ENCODE measurements around the gene FBH1.

The FBH1 gene

DNA sequence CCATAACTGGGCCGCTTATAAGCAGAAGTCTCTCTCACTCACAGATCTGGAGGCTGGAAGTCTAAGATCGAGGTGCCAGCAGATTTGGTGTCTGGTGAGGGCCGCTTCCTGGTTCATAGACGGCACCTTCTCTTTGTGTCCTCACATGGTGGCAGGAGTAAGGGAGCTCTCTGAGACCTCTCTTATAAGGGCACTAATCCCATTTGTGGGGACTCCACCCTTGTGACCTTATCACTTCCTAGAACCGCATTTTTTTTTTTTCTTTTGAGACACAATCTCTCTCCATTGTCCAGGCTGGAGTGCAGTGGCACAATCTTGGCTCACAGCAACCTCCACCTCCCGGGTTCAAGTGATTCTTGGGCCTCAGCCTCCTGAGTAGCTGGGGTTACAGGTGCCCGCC is 8.1 kb downstream of the FBH1 start:
- TF ChIP-seq, protein P1, sequence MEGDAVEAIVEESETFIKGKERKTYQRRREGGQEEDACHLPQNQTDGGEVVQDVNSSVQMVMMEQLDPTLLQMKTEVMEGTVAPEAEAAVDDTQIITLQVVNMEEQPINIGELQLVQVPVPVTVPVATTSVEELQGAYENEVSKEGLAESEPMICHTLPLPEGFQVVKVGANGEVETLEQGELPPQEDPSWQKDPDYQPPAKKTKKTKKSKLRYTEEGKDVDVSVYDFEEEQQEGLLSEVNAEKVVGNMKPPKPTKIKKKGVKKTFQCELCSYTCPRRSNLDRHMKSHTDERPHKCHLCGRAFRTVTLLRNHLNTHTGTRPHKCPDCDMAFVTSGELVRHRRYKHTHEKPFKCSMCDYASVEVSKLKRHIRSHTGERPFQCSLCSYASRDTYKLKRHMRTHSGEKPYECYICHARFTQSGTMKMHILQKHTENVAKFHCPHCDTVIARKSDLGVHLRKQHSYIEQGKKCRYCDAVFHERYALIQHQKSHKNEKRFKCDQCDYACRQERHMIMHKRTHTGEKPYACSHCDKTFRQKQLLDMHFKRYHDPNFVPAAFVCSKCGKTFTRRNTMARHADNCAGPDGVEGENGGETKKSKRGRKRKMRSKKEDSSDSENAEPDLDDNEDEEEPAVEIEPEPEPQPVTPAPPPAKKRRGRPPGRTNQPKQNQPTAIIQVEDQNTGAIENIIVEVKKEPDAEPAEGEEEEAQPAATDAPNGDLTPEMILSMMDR (IDR thresholded peaks at IDR 0.05; ENCODE audit: insufficient read depth, low read length, missing control alignments) = no peak
- DNase-seq (ENCODE audit: low read depth, low spot score) = no peak
- ChIA-PET POLR2A (interaction anchor here (0.7 kb wide), 1 partner anchor 181 kb away, joined by 3 read pairs; no protein-coding TSS in a partner anchor), CTCF (no interaction called here)
- no peak overlapping the region for H3K4me3 ChIP-seq (ENCODE audit: low read depth, low read length)

DNA sequence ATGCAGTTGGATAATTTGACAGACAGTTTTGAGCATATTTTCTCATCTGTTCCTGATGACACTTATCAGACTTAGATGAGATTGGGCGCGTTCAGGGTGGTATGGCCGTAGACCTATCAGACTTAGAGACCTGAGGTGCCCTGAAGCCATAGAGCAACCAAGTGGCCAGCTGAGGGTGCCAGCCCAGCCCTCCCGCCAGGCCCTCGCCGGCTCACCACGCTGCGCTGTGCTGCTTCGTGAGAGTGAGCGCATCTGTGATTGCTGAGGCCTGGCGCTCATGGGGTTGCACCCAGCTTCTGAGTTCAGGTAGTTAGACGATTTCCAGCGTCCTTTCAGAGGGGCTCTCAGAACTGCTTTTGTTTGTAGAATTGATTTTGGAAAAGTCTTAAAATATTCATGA is 10.2 kb downstream of the FBH1 start:
- POLR2A ChIA-PET = interaction anchor here (1.2 kb wide), 1 partner anchor 10 kb away, joined by 6 read pairs; the partner anchor contains the start of genes ANKRD16 and FBH1
- CTCF ChIA-PET = interaction anchor here (1.4 kb wide), 1 partner anchor 10 kb away, joined by 6 read pairs; the partner anchor contains the start of genes ANKRD16 and FBH1
- no peak overlapping the region for H3K4me3 ChIP-seq (ENCODE audit: low read depth, low read length)
- TF ChIP-seq, protein P1 (IDR thresholded peaks at IDR 0.05; ENCODE audit: insufficient read depth, low read length, missing control alignments) = no peak
- DNase-seq (ENCODE audit: low read depth, low spot score) = no peak

DNA sequence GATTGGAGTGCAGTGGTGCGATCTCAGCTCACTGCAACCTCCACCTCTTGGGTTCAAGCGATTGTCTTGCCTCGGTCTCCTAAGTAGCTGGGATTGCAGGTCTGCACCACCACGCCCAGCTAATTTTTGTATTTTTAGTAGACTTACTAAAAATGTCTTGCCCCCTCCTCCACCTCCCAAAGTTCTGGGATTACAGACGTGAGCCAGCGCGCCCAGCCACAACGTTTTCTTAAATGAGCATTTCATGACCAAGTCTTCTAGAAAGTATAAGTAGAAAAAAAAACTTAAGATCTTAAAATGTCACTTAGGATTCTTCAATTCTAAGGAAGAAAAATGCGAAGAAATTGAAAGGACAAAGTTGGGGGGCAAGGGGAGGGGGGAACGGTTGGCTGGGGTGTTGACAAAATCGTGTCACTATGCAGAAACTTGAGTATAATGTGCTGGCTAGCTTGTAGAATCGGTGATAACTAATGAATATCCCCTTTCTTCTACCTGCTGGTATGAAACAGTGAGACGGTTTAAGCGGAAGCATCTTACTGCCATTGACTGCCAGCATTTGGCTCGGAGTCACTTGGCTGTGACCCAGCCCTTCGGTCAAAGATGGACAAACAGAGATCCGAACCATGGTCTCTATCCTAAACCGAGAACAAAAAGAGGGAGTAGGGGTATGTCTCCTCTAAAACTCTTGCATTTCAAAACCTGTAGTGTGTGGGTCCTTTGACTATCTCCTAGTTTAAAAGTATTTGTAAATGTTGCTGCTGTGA is 12.7 kb downstream of the FBH1 start:
- TF ChIP-seq, protein P1 (IDR thresholded peaks at IDR 0.05; ENCODE audit: insufficient read depth, low read length, missing control alignments) = no peak
- CTCF ChIA-PET = interaction anchor here (1.2 kb wide), 1 partner anchor 9 kb away, joined by 3 read pairs; no protein-coding TSS in a partner anchor
- POLR2A ChIA-PET = no interaction called here
- no peak overlapping the region for H3K4me3 ChIP-seq (ENCODE audit: low read depth, low read length)
- DNase-seq (ENCODE audit: low read depth, low spot score) = no peak

DNA sequence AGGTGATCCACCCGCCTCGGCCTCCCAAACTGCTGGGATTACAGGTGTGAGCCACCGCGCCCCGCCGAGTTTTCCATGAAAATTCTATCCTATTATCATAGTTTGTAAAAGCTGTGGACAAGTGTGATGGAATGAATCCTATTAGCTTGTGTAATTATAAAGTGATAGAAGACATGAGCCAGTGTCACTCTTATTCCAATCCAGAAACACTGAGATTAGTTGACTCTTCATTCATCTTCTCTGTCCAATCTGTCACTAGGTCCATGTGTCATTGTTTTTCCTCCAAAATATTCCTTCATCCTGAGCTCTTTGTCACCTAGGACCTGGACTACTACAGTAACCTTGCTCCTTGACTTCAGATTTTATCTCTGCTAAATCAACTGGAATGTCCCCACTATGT is 13.5 kb downstream of the FBH1 start:
- DNase-seq (ENCODE audit: low read depth, low spot score) = no peak
- no peak overlapping the region for H3K4me3 ChIP-seq (ENCODE audit: low read depth, low read length)
- ChIA-PET POLR2A (interaction anchor here (1.1 kb wide), 1 partner anchor 14 kb away, joined by 3 read pairs; the partner anchor contains the start of genes ANKRD16 and FBH1), CTCF (interaction anchor here (1.2 kb wide), 1 partner anchor 10 kb away, joined by 3 read pairs; no protein-coding TSS in a partner anchor)
- TF ChIP-seq, protein P1 (IDR thresholded peaks at IDR 0.05; ENCODE audit: insufficient read depth, low read length, missing control alignments) = no peak

DNA sequence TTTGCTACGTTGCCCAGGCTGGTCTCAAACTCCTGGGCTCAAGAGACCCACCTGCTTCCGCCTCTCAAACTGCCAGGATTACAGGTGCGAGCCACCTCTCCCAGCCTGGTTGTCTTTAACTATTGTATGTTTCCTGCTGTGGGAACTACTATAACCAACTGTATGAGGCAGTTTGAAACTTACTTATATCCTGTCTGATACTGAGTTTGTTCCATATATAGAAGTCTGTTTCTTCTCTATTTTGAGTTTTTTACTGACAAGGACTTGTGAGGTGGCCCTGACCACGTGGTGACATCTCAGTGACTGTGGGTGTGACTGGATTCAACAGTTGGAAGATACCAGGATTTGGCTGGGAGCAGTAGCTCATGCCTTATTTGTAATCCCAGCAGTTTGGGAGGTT is 14.2 kb downstream of the FBH1 start:
- TF ChIP-seq, protein P1 (IDR thresholded peaks at IDR 0.05; ENCODE audit: insufficient read depth, low read length, missing control alignments) = no peak
- H3K4me3 ChIP-seq (ENCODE audit: low read depth, low read length) = no peak overlapping the region
- ChIA-PET POLR2A (interaction anchor here (1.1 kb wide), 1 partner anchor 14 kb away, joined by 3 read pairs; the partner anchor contains the start of genes ANKRD16 and FBH1), CTCF (no interaction called here)
- DNase-seq (ENCODE audit: low read depth, low spot score) = no peak

DNA sequence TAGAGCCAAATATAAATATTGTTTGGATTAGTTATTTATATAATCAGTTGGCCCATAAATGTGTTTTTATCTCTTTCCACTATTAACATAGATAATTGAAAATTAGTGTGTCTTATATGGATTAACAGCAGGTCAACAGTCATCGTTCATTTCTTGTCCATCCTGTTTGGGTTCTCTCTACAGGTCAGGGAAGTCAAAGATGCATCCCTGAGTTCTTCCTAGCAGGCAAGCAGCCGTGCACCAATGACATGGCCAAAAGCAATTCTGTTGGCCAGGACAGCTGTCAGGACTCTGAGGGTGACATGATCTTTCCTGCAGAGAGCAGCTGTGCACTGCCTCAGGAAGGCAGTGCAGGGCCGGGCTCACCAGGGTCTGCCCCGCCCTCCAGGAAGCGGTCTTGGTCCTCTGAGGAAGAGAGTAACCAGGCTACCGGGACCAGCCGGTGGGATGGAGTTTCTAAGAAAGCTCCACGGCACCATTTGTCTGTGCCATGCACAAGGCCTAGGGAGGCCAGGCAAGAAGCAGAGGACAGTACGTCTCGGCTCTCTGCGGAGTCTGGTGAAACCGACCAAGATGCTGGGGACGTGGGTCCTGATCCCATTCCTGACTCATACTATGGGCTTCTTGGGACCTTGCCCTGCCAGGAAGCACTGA is 15.9 kb downstream of the FBH1 start:
- CTCF ChIA-PET = no interaction called here
- TF ChIP-seq, protein P1 (IDR thresholded peaks at IDR 0.05; ENCODE audit: insufficient read depth, low read length, missing control alignments) = no peak
- no peak for DNase-seq (ENCODE audit: low read depth, low spot score)
- no peak overlapping the region for H3K4me3 ChIP-seq (ENCODE audit: low read depth, low read length)
- POLR2A ChIA-PET = no interaction called here
